ENCODE results near the gene PALMD.
A peak's percentile ranks its signal among the peaks of the same experiment; 100 is the strongest.

Gene PALMD

GRCh38 chr1:99645699-99646531 lies at the start of gene PALMD:
TSS of gene PALMD (plus strand) at chr1:99646113. CDS start at chr1:99646318, 205 bp downstream.
- Histone ChIP-seq H3K36me3 (ENCODE audit: insufficient read depth, insufficient read length, low read length) (no peaks in the 10 kb centered on the region), H3K27me3 (ENCODE audit: insufficient read depth, insufficient read length) (no peaks in the 10 kb centered on the region), H3K9me3 (ENCODE audit: insufficient read depth, low read length) (no peaks in the 10 kb centered on the region), H3K4me3 (ENCODE audit: insufficient read length, low read depth) (no peak within 1 kb of the TSS), H3K9ac (ENCODE audit: insufficient read length, low read depth) (no peak within 1 kb of the TSS), H3K4me1 (ENCODE audit: insufficient read depth, insufficient read length) (peaks cover 3% of the 10 kb centered on the region)
- no peak for TF ChIP-seq ZNF274 (IDR thresholded peaks at IDR 0.05; ENCODE audit: low read depth, low read length)
- no peak for TF ChIP-seq SUZ12 (IDR thresholded peaks at IDR 0.05; ENCODE audit: extremely low read depth, insufficient read depth, insufficient read length)
- TF ChIP-seq YY1 (IDR thresholded peaks at IDR 0.05; ENCODE audit: insufficient read depth, insufficient read length): no peak
- DNase-seq (ENCODE audit: low read depth, low spot score): peak; percentile 13

GRCh38 chr1:99598738-99599411 lies 47.0 kb upstream of the PALMD start:
- Histone ChIP-seq H3K36me3 (ENCODE audit: insufficient read depth, insufficient read length, low read length) (no peaks in the 10 kb centered on the region), H3K4me1 (ENCODE audit: insufficient read depth, insufficient read length) (no peaks in the 10 kb centered on the region), H3K27me3 (ENCODE audit: insufficient read depth, insufficient read length) (no peaks in the 10 kb centered on the region), H3K4me3 (ENCODE audit: insufficient read length, low read depth) (no peak overlapping the region), H3K9ac (ENCODE audit: insufficient read length, low read depth) (no peak overlapping the region), H3K9me3 (ENCODE audit: insufficient read depth, low read length) (no peaks in the 10 kb centered on the region)
- TF ChIP-seq ZNF274 (IDR thresholded peaks at IDR 0.05; ENCODE audit: low read depth, low read length): no peak
- no peak for TF ChIP-seq SUZ12 (IDR thresholded peaks at IDR 0.05; ENCODE audit: extremely low read depth, insufficient read depth, insufficient read length)
- TF ChIP-seq YY1 (IDR thresholded peaks at IDR 0.05; ENCODE audit: insufficient read depth, insufficient read length): no peak
- DNase-seq (ENCODE audit: low read depth, low spot score): no peak

GRCh38 chr1:99599678-99600175 lies 46.2 kb upstream of the PALMD start:
- H3K4me3 ChIP-seq (ENCODE audit: insufficient read length, low read depth): no peak overlapping the region
- DNase-seq (ENCODE audit: low read depth, low spot score): peak; percentile 6
- no peaks in the 10 kb centered on the region for H3K9me3 ChIP-seq (ENCODE audit: insufficient read depth, low read length)
- TF ChIP-seq YY1 (IDR thresholded peaks at IDR 0.05; ENCODE audit: insufficient read depth, insufficient read length): no peak
- TF ChIP-seq SUZ12 (IDR thresholded peaks at IDR 0.05; ENCODE audit: extremely low read depth, insufficient read depth, insufficient read length): no peak
- no peaks in the 10 kb centered on the region for H3K27me3 ChIP-seq (ENCODE audit: insufficient read depth, insufficient read length)
- no peaks in the 10 kb centered on the region for H3K4me1 ChIP-seq (ENCODE audit: insufficient read depth, insufficient read length)
- H3K9ac ChIP-seq (ENCODE audit: insufficient read length, low read depth): no peak overlapping the region
- H3K36me3 ChIP-seq (ENCODE audit: insufficient read depth, insufficient read length, low read length): no peaks in the 10 kb centered on the region

- TF ChIP-seq SUZ12 (IDR thresholded peaks at IDR 0.05; ENCODE audit: extremely low read depth, insufficient read depth, insufficient read length) (no peak), YY1 (IDR thresholded peaks at IDR 0.05; ENCODE audit: insufficient read depth, insufficient read length) (no peak), ZNF274 (IDR thresholded peaks at IDR 0.05; ENCODE audit: low read depth, low read length) (no peak)
- Histone ChIP-seq H3K27me3 (ENCODE audit: insufficient read depth, insufficient read length) (no peaks in the 10 kb centered on the region), H3K36me3 (ENCODE audit: insufficient read depth, insufficient read length, low read length) (no peaks in the 10 kb centered on the region), H3K9ac (ENCODE audit: insufficient read length, low read depth) (no peak overlapping the region), H3K4me1 (ENCODE audit: insufficient read depth, insufficient read length) (no peaks in the 10 kb centered on the region), H3K4me3 (ENCODE audit: insufficient read length, low read depth) (no peak overlapping the region), H3K9me3 (ENCODE audit: insufficient read depth, low read length) (no peaks in the 10 kb centered on the region)
- no peak for DNase-seq (ENCODE audit: low read depth, low spot score)
Measured at GRCh38 chr1:99600782-99601181, 45.1 kb upstream of the PALMD start.

- H3K27me3 ChIP-seq (ENCODE audit: insufficient read depth, insufficient read length): no peaks in the 10 kb centered on the region
- H3K36me3 ChIP-seq (ENCODE audit: insufficient read depth, insufficient read length, low read length): no peaks in the 10 kb centered on the region
- TF ChIP-seq YY1 (IDR thresholded peaks at IDR 0.05; ENCODE audit: insufficient read depth, insufficient read length) (no peak), SUZ12 (IDR thresholded peaks at IDR 0.05; ENCODE audit: extremely low read depth, insufficient read depth, insufficient read length) (no peak), ZNF274 (IDR thresholded peaks at IDR 0.05; ENCODE audit: low read depth, low read length) (no peak)
- no peaks in the 10 kb centered on the region for H3K9me3 ChIP-seq (ENCODE audit: insufficient read depth, low read length)
- no peak overlapping the region for H3K9ac ChIP-seq (ENCODE audit: insufficient read length, low read depth)
- no peak overlapping the region for H3K4me3 ChIP-seq (ENCODE audit: insufficient read length, low read depth)
- H3K4me1 ChIP-seq (ENCODE audit: insufficient read depth, insufficient read length): no peaks in the 10 kb centered on the region
- DNase-seq (ENCODE audit: low read depth, low spot score): no peak
Measured at GRCh38 chr1:99601208-99601607, 44.7 kb upstream of the PALMD start.

- DNase-seq (ENCODE audit: low read depth, low spot score): no peak
- no peak overlapping the region for H3K4me3 ChIP-seq (ENCODE audit: insufficient read length, low read depth)
- H3K9ac ChIP-seq (ENCODE audit: insufficient read length, low read depth): no peak overlapping the region
- H3K9me3 ChIP-seq (ENCODE audit: insufficient read depth, low read length): no peaks in the 10 kb centered on the region
- H3K36me3 ChIP-seq (ENCODE audit: insufficient read depth, insufficient read length, low read length): no peaks in the 10 kb centered on the region
- no peaks in the 10 kb centered on the region for H3K27me3 ChIP-seq (ENCODE audit: insufficient read depth, insufficient read length)
- no peak for TF ChIP-seq YY1 (IDR thresholded peaks at IDR 0.05; ENCODE audit: insufficient read depth, insufficient read length)
- TF ChIP-seq SUZ12 (IDR thresholded peaks at IDR 0.05; ENCODE audit: extremely low read depth, insufficient read depth, insufficient read length): no peak
- no peaks in the 10 kb centered on the region for H3K4me1 ChIP-seq (ENCODE audit: insufficient read depth, insufficient read length)
Measured at GRCh38 chr1:99601709-99602403, 44.1 kb upstream of the PALMD start.

Data from NT2/D1 (cell line).